IMR-90 (cell line): Measurements from ENCODE around the gene SP8. TPM values are rescaled to one million over a fixed set of nuclear protein-coding genes. Genes with fewer than 3 reads are reported as not detected.

Experiments used
- ATAC-seq: fragments of 200-7000 bp; cut with Tn5 transposase; 2 replicates; pipeline ENCODE4 v1.9.1; 2020; ENCODE audit warnings: low read depth, mild to moderate bottlenecking, moderate library complexity
- BruUV-seq: library from RNA; stranded (reverse); fragments of 400-500 nt; replicated peaks from 2 replicates; lab custom pipeline; 2021; lab: Mats Ljungman, UMichigan
- CTCF ChIA-PET: fragments of 300-600 bp; formaldehyde crosslinking; extraction: SDS; loops from one replicate; lab custom pipeline; 2021; ENCODE audit warnings: antibody characterized with exemption; lab: Yijun Ruan, JAX
- POLR2A ChIA-PET: fragments of 300-600 bp; sonication (Branson Sonifier 250); formaldehyde crosslinking; loops from one replicate; lab custom pipeline; 2022; ENCODE audit warnings: antibody characterized with exemption; ENCODE audit not compliant: unreplicated experiment; lab: Charles Lee
- DNase-seq: peaks from one replicate; pipeline ENCODE4 v3.0.0; 2013
- H2AFZ ChIP-seq: replicated peaks from 2 replicates; pipeline ENCODE3; 2013; ENCODE audit warnings: low read length, mild to moderate bottlenecking; ENCODE audit not compliant: poor library complexity
- H2AK5ac ChIP-seq: 2 replicates; pipeline ENCODE4 v1.6.1; 2013; ENCODE audit warnings: low read depth, low read length, inconsistent platforms
- H2AK9ac ChIP-seq: replicated peaks from 2 replicates; pipeline ENCODE3; 2013; ENCODE audit warnings: mild to moderate bottlenecking, low read depth, low read length, moderate library complexity; ENCODE audit not compliant: poor library complexity
- H2BK120ac ChIP-seq: 2 replicates; pipeline ENCODE4 v1.6.1; 2013; ENCODE audit warnings: low read depth, low read length, inconsistent platforms
- H2BK15ac ChIP-seq: 3 replicates; pipeline ENCODE4 v1.6.1; 2013; ENCODE audit warnings: low read depth, low read length, inconsistent platforms
- H2BK20ac ChIP-seq: 2 replicates; pipeline ENCODE4 v1.6.1; 2013; ENCODE audit warnings: low read depth, mild to moderate bottlenecking, inconsistent platforms, low read length, moderate library complexity
- H2BK5ac ChIP-seq: 2 replicates; pipeline ENCODE4 v1.6.1; 2013; ENCODE audit warnings: mild to moderate bottlenecking, low read depth, low read length, inconsistent platforms; ENCODE audit not compliant: poor library complexity, severe bottlenecking
- H3K14ac ChIP-seq: replicated peaks from 2 replicates; pipeline ENCODE4 v1.6.1; 2013; ENCODE audit warnings: low read depth, low read length, inconsistent platforms
- H3K18ac ChIP-seq: 2 replicates; pipeline ENCODE4 v1.6.1; 2013; ENCODE audit warnings: low read depth, low read length, control low read depth
- H3K23ac ChIP-seq: 2 replicates; pipeline ENCODE4 v1.6.1; 2013; ENCODE audit warnings: low read depth, low read length, inconsistent platforms
- H3K27ac ChIP-seq: 2 replicates; pipeline ENCODE4 v1.5.1; 2013; ENCODE audit warnings: mild to moderate bottlenecking, control low read depth, low read length; ENCODE audit not compliant: insufficient read depth
- H3K27me3 ChIP-seq: 2 replicates; pipeline ENCODE4 v1.6.1; 2013; ENCODE audit warnings: low read length; ENCODE audit not compliant: control insufficient read depth, insufficient read depth
- H3K36me3 ChIP-seq: 2 replicates; pipeline ENCODE4 v1.6.1; 2013; ENCODE audit warnings: low read length, mixed read lengths; ENCODE audit not compliant: control insufficient read depth, insufficient read depth
- H3K4ac ChIP-seq: 2 replicates; pipeline ENCODE4 v1.6.1; 2013; ENCODE audit warnings: low read depth, low read length, inconsistent platforms
- H3K4me1 ChIP-seq: 2 replicates; pipeline ENCODE4 v1.6.1; 2013; ENCODE audit warnings: low read length, mixed read lengths; ENCODE audit not compliant: control insufficient read depth, insufficient read depth
- H3K4me2 ChIP-seq: 2 replicates; pipeline ENCODE4 v1.6.1; 2013; ENCODE audit warnings: low read depth, mild to moderate bottlenecking, control low read depth, low read length, moderate library complexity
- H3K4me3 ChIP-seq: 2 replicates; pipeline ENCODE4 v1.5.1; 2013; ENCODE audit warnings: low read depth, mild to moderate bottlenecking, control low read depth, low read length, moderate library complexity; ENCODE audit not compliant: insufficient read depth
- H3K56ac ChIP-seq: 2 replicates; pipeline ENCODE4 v1.6.1; 2013; ENCODE audit warnings: low read length, inconsistent platforms; ENCODE audit not compliant: insufficient read depth; ENCODE audit errors: extremely low read depth
- H3K79me1 ChIP-seq, 2 experiments: 2 replicates each; pipeline ENCODE4 v1.6.1; 2013; ENCODE audit warnings: low read length in 2 of 2, inconsistent platforms in 1 of 2, low read depth in 1 of 2
- H3K9ac ChIP-seq: 2 replicates; pipeline ENCODE4 v1.6.1; 2013; ENCODE audit warnings: low read depth, low read length, control low read depth
- H3K9me1 ChIP-seq: 2 replicates; pipeline ENCODE4 v1.6.1; 2013; ENCODE audit warnings: low read length, inconsistent platforms; ENCODE audit not compliant: insufficient read depth
- H3K9me3 ChIP-seq: 2 replicates; pipeline ENCODE4 v1.6.1; 2013; ENCODE audit warnings: low read length; ENCODE audit not compliant: control insufficient read depth, insufficient read depth
- H4K20me1 ChIP-seq: 2 replicates; pipeline ENCODE4 v1.6.1; 2013; ENCODE audit warnings: low read length, inconsistent platforms; ENCODE audit not compliant: insufficient read depth
- H4K5ac ChIP-seq: 2 replicates; pipeline ENCODE4 v1.6.1; 2013; ENCODE audit warnings: mild to moderate bottlenecking, low read depth, low read length, control low read depth
- H4K8ac ChIP-seq, 2 experiments: 2 replicates each; pipeline ENCODE4 v1.6.1; 2013; ENCODE audit warnings: low read depth in 2 of 2, low read length in 2 of 2, control low read depth in 1 of 2, inconsistent platforms in 1 of 2
- H4K91ac ChIP-seq: 2 replicates; pipeline ENCODE4 v1.6.1; 2013; ENCODE audit warnings: low read depth, low read length, inconsistent platforms; ENCODE audit not compliant: insufficient read depth
- BHLHE40 ChIP-seq: fragments of 150-350 bp; IDR thresholded peaks from 2 replicates; pipeline ENCODE4 v1.6.1; 2016; ENCODE audit warnings: mild to moderate bottlenecking, low read depth, low read length
- CEBPB ChIP-seq: IDR thresholded peaks from 2 replicates; pipeline ENCODE4 v1.6.1; 2012; ENCODE audit warnings: low read depth, low read length, improper control_type of control experiment
- CHD1 ChIP-seq: IDR thresholded peaks from 2 replicates; pipeline ENCODE4 v1.6.1; 2012; ENCODE audit warnings: low read depth, low read length, improper control_type of control experiment
- CTCF ChIP-seq: conservative IDR thresholded peaks from 2 replicates; pipeline ENCODE4 v1.5.1; 2012; ENCODE audit warnings: mild to moderate bottlenecking, low read depth, low read length, improper control_type of control experiment
- FOS ChIP-seq: fragments of 150-350 bp; IDR thresholded peaks from 2 replicates; pipeline ENCODE4 v1.6.1; 2016; ENCODE audit warnings: low read depth, low read length
- MAFK ChIP-seq: IDR thresholded peaks from 2 replicates; pipeline ENCODE4 v1.6.1; 2012; ENCODE audit warnings: low read depth, low read length, improper control_type of control experiment
- MAZ ChIP-seq: IDR thresholded peaks from 2 replicates; pipeline ENCODE4 v1.6.1; 2012; ENCODE audit warnings: low read depth, mild to moderate bottlenecking, low read length, improper control_type of control experiment, moderate library complexity, borderline replicate concordance
- MXI1 ChIP-seq: IDR thresholded peaks from 2 replicates; pipeline ENCODE4 v1.6.1; 2012; ENCODE audit warnings: low read depth, mild to moderate bottlenecking, low read length, moderate library complexity, borderline replicate concordance
- POLR2A ChIP-seq: IDR thresholded peaks from 2 replicates; pipeline ENCODE4 v1.6.1; 2012; ENCODE audit warnings: mild to moderate bottlenecking, low read depth, low read length
- RAD21 ChIP-seq: IDR thresholded peaks from 2 replicates; pipeline ENCODE4 v1.6.1; 2012; ENCODE audit warnings: low read length, improper control_type of control experiment
- RCOR1 ChIP-seq: IDR thresholded peaks from 2 replicates; pipeline ENCODE4 v1.6.1; 2012; ENCODE audit warnings: mild to moderate bottlenecking, low read length, improper control_type of control experiment; ENCODE audit not compliant: insufficient replicate concordance
- RFX5 ChIP-seq: IDR thresholded peaks from 2 replicates; pipeline ENCODE4 v1.8.0; 2012; ENCODE audit warnings: low read depth, mild to moderate bottlenecking, low read length, moderate library complexity
- SMC3 ChIP-seq: fragments of 150-350 bp; IDR thresholded peaks from 2 replicates; pipeline ENCODE4 v1.6.1; 2016; ENCODE audit warnings: low read depth, mild to moderate bottlenecking, antibody characterized with exemption, low read length, moderate library complexity
- WGBS, 2 experiments: methylation state at CpG; one replicate each; pipeline versions ENCODE4 v1.1.5 to v1.1.7; 2013; ENCODE audit warnings: missing lambda C conversion rate in 2 of 2; ENCODE audit not compliant: insufficient read length in 1 of 2; ENCODE audit errors: extremely low coverage in 2 of 2; 5-methylcytosine and 5-hydroxymethylcytosine counted together
- dilution Hi-C: fragments of 300-500 bp; cut with HindIII; formaldehyde crosslinking; loops from one replicate; pipeline ENCODE4 v1.14.3; 2018; ENCODE audit warnings: low sequenced_read_pairs; ENCODE audit not compliant: unreplicated experiment
- in situ Hi-C: fragments of 300-500 bp; cut with MboI; formaldehyde crosslinking; loops from 3 replicates; pipeline ENCODE4 v1.14.3; 2019; ENCODE audit warnings: low sequenced_read_pairs, inconsistent platforms, mixed read lengths
- intact Hi-C: fragments of 100-400 bp; cut with micrococcal nuclease; formaldehyde crosslinking; loops from 2 replicates; pipeline ENCODE4 v1.10.0; 2022
- polyA plus RNA-seq, 3 experiments: library from polyadenylated mRNA; depleted of rRNA; stranded (reverse); fragments of >200 nt; gene quantifications; 2 replicates each; pipeline ENCODE4 v1.2.3, GENCODE V29; 2012; ENCODE audit warnings: low replicate concordance in 1 of 3
- total RNA-seq: library from RNA; depleted of rRNA; stranded (reverse); fragments of >200 nt; gene quantifications from 2 replicates; pipeline ENCODE4 v1.2.3, GENCODE V29; 2012
- TF ChIP-seq, protein P1 (sequence below): fragments of 150-350 bp; IDR thresholded peaks from 2 replicates; pipeline ENCODE4 v1.6.1; 2017; ENCODE audit warnings: mild to moderate bottlenecking, antibody characterized with exemption, low read length, low read depth

SP8 gene
- total and polyA plus RNA-seq, 2 of the 4 experiments (the other 2 are of a cell fraction): not detected

- no peaks in the 10 kb centered on the region for H3K36me3 ChIP-seq
- intact Hi-C loops (loop anchor here (5.0 kb wide), 1 partner anchor 642 kb away; the partner anchor contains the start of gene SP4), in situ Hi-C loops (no loop called here), dilution Hi-C loops (no loop called here)
- no peak overlapping the region for H4K91ac ChIP-seq
- H3K4me3 ChIP-seq: peak overlapping the region; percentile 23
- ChIA-PET CTCF (no interaction called here), POLR2A (no interaction called here)
- no peak overlapping the region for H2AK9ac ChIP-seq
- peak overlapping the region; percentile 76 for H2AFZ ChIP-seq
- WGBS, 2 experiments: 2% methylated on average over 28 of the region's 89 CpGs; no CpG with 5 or more reads in 1 of the 2 experiments
- no peak overlapping the region for H4K5ac ChIP-seq
- H3K14ac ChIP-seq: no peak overlapping the region
- H2BK120ac ChIP-seq: no peak overlapping the region
- H2BK15ac ChIP-seq: no peak overlapping the region
- H3K56ac ChIP-seq: no peak overlapping the region
- no peak for DNase-seq
- ATAC-seq: peak; percentile 27; the same call in 1 of the 2 replicates
- H2BK20ac ChIP-seq: no peak overlapping the region
- H2AK5ac ChIP-seq: no peak overlapping the region
- no peaks in the 10 kb centered on the region for H3K9me1 ChIP-seq
- H3K4me1 ChIP-seq: peaks cover 3% of the 10 kb centered on the region; the same call in 1 of the 2 replicates
- peaks cover 6% of the 10 kb centered on the region; the same call in 1 of the 2 replicates for H3K9me3 ChIP-seq
- H3K18ac ChIP-seq: no peak overlapping the region
- no peak overlapping the region for H4K8ac ChIP-seq
- H2BK5ac ChIP-seq: no peak overlapping the region
- H3K79me1 ChIP-seq: no peaks in the 10 kb centered on the region
- no peaks in the 10 kb centered on the region for H4K20me1 ChIP-seq
- H3K27me3 ChIP-seq: peaks cover 59% of the 10 kb centered on the region
- peak overlapping the region; percentile 57; the same call in 1 of the 2 replicates for H3K4me2 ChIP-seq
- no peak overlapping the region for H3K4ac ChIP-seq
- TF ChIP-seq POLR2A: no peak
- TF ChIP-seq, protein P1, sequence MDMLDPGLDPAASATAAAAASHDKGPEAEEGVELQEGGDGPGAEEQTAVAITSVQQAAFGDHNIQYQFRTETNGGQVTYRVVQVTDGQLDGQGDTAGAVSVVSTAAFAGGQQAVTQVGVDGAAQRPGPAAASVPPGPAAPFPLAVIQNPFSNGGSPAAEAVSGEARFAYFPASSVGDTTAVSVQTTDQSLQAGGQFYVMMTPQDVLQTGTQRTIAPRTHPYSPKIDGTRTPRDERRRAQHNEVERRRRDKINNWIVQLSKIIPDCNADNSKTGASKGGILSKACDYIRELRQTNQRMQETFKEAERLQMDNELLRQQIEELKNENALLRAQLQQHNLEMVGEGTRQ: no peak
- no peak for TF ChIP-seq MXI1
- no peak for TF ChIP-seq RAD21
- TF ChIP-seq RCOR1: no peak
- TF ChIP-seq CTCF: no peak
- TF ChIP-seq CHD1: no peak
- TF ChIP-seq SMC3: no peak
- TF ChIP-seq CEBPB: no peak
- TF ChIP-seq BHLHE40: no peak
- no peak for TF ChIP-seq MAZ
- TF ChIP-seq FOS: no peak
- TF ChIP-seq MAFK: no peak
- TF ChIP-seq RFX5: no peak
- BruUV-seq: no TSS peak
- H3K23ac ChIP-seq: no peak overlapping the region
- H3K9ac ChIP-seq: no peak overlapping the region
- no peak overlapping the region for H3K27ac ChIP-seq
Observed at GRCh38 chr7:20785157-20786048, 1.3 kb downstream of the SP8 start.
